Measurements from ENCODE around the gene NR6A1. TPM values are rescaled to one million over a fixed set of nuclear protein-coding genes. Genes with fewer than 3 reads are reported as not detected.
A peak's percentile ranks its signal among the peaks of the same experiment; 100 is the strongest.

NR6A1 gene
- total RNA-seq, 1 donor from 2014 or later, result 63.8 TPM

DNA sequence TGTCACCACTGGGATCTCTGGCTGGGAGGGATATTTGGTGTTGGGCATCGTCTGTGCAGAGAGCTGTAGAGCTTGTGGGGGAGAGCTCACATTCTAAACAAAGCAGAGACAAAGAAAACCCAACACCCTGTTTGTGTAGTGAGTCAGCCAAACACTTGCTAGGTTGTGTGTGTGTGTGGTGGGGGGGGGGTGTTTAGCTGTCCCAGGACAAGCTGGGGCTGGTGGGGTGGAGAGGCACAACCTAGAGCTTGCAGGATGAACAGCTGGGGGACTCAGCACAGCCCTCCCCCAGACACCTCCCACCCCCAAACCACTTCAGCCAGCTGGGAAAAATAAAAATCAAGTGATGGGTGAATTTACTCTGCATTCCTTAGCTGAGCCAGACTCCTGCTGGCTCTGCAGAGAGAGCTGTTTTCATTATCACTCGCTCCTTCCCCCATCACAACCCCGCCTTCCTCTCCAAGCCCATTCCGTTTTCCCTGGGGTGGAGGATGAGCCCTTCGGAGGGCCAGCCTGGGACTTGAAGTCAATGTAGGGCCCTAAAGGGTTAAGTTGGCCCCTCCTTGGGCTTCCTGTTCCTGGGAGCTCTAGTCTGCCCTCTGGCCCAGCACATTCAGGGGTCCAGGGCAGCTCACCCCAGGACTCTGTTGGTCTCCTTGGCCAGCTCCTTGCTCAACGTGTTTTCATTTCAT is 8.4 kb upstream of the NR6A1 start:
- Mint-ChIP-seq H3K4me3 (ENCODE audit: unreplicated experiment) (no peak overlapping the region), H3K9me3 (ENCODE audit: unreplicated experiment) (no peaks in the 10 kb centered on the region), H3K4me1 (ENCODE audit: unreplicated experiment) (peaks cover 21% of the 10 kb centered on the region), H3K27ac (ENCODE audit: unreplicated experiment) (peak overlapping the region; percentile 21), H3K36me3 (ENCODE audit: low read depth, unreplicated experiment) (peaks cover 3% of the 10 kb centered on the region), H3K27me3 (ENCODE audit: unreplicated experiment) (peaks cover 11% of the 10 kb centered on the region)
- TF ChIP-seq CTCF (IDR thresholded peaks at IDR 0.05; ENCODE audit: unreplicated experiment), result no peak
- no peak for DNase-seq (ENCODE audit: low spot score)

- H3K4me1 Mint-ChIP-seq (ENCODE audit: unreplicated experiment), result peaks cover 24% of the 10 kb centered on the region
- H3K9me3 Mint-ChIP-seq (ENCODE audit: unreplicated experiment), result no peaks in the 10 kb centered on the region
Measured at GRCh38 chr9:124778575-124779367, 7.7 kb upstream of the NR6A1 start.

DNA sequence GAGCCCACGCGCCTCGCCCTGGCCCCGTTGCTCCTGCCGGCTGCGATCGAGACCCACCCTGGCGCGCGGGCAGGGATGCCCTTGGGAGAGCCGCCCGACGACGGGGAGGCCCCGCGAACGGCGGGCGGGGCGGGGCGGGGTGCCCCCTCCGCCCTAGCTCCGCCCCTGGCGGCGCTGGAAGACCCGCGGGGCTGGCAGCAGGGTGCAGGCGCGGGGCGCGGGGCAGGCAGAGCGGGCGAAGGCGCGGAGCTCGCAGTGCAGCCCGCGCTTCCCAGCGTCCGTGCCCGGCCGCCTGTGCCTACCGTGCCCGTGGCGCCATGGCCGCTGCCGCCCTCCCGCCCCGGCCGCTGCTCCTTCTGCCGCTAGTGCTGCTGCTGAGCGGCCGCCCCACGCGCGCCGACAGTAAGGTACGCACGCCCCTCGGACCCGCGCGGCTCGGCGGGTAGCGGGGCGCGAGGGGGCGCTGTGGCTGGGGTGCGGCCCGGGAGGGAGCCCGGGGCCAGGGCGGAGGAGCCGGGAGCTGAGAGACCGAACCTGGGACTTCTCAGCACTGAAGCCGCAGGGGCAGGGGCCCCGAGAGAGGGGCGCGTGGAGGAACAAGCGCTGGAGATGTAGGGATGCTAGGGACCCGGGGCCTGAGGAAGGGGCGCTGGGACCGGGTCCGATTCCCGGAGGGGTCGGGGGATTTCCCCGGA is 6.0 kb upstream of the NR6A1 start, which contains the start of gene OLFML2A:
Gene OLFML2A, plus strand, starts transcription at position 180 of the 695 bp plus-strand sequence. Its CDS starts 138 bp downstream, at position 318.
- H3K4me1 Mint-ChIP-seq (ENCODE audit: unreplicated experiment), result peaks cover 24% of the 10 kb centered on the region
- H3K27ac Mint-ChIP-seq (ENCODE audit: unreplicated experiment), result no peak within 1 kb of the TSS
- H3K27me3 Mint-ChIP-seq (ENCODE audit: unreplicated experiment), result peaks cover 14% of the 10 kb centered on the region
- no peaks in the 10 kb centered on the region for H3K9me3 Mint-ChIP-seq (ENCODE audit: unreplicated experiment)
- peak; percentile 57 for DNase-seq (ENCODE audit: low spot score)
- H3K36me3 Mint-ChIP-seq (ENCODE audit: low read depth, unreplicated experiment), result peaks cover 3% of the 10 kb centered on the region
- TF ChIP-seq CTCF (IDR thresholded peaks at IDR 0.05; ENCODE audit: unreplicated experiment), result peak; percentile 70
- H3K4me3 Mint-ChIP-seq (ENCODE audit: unreplicated experiment), result peak within 1 kb of the TSS; percentile 91

More at GRCh38 chr9:124778575-124779367, 7.7 kb upstream of the NR6A1 start:
- Mint-ChIP-seq H3K27me3 (ENCODE audit: unreplicated experiment) (peaks cover 14% of the 10 kb centered on the region), H3K36me3 (ENCODE audit: low read depth, unreplicated experiment) (peaks cover 3% of the 10 kb centered on the region), H3K4me3 (ENCODE audit: unreplicated experiment) (peak overlapping the region; percentile 66), H3K27ac (ENCODE audit: unreplicated experiment) (peak overlapping the region; percentile 21)
- no peak for TF ChIP-seq CTCF (IDR thresholded peaks at IDR 0.05; ENCODE audit: unreplicated experiment)
- no peak for DNase-seq (ENCODE audit: low spot score)

- peaks cover 3% of the 10 kb centered on the region for H3K36me3 Mint-ChIP-seq (ENCODE audit: low read depth, unreplicated experiment)
- H3K4me3 Mint-ChIP-seq (ENCODE audit: unreplicated experiment), result peak overlapping the region; percentile 91
- H3K27ac Mint-ChIP-seq (ENCODE audit: unreplicated experiment), result no peak overlapping the region
- TF ChIP-seq CTCF (IDR thresholded peaks at IDR 0.05; ENCODE audit: unreplicated experiment), result no peak
- H3K9me3 Mint-ChIP-seq (ENCODE audit: unreplicated experiment), result no peaks in the 10 kb centered on the region
- H3K4me1 Mint-ChIP-seq (ENCODE audit: unreplicated experiment), result peaks cover 24% of the 10 kb centered on the region
- no peak for DNase-seq (ENCODE audit: low spot score)
- peaks cover 17% of the 10 kb centered on the region for H3K27me3 Mint-ChIP-seq (ENCODE audit: unreplicated experiment)
Measured at GRCh38 chr9:124776618-124776953, 5.5 kb upstream of the NR6A1 start.

All from endothelial cell (in vitro differentiated cells).